HepG2 (cell line): ENCODE data around the gene THOC6. TPM values are rescaled to one million over a fixed set of nuclear protein-coding genes. Genes with fewer than 3 reads are reported as not detected.

ENCODE experiments used
- AHDC1 ChIP-seq: sonication (generic); formaldehyde crosslinking; IDR thresholded peaks from 2 replicates; pipeline ENCODE4 v1.5.1; 2020; ENCODE audit warnings: mild to moderate bottlenecking, missing genetic modification reagents, borderline replicate concordance
- EEA1 ChIP-seq: sonication (generic); formaldehyde crosslinking; IDR thresholded peaks from 2 replicates; pipeline ENCODE4 v1.5.1; 2020; ENCODE audit warnings: mild to moderate bottlenecking, missing genetic modification reagents, borderline replicate concordance
- GPBP1L1 ChIP-seq: sonication (generic); formaldehyde crosslinking; IDR thresholded peaks from 2 replicates; pipeline ENCODE4 v1.5.0; 2020; ENCODE audit warnings: mild to moderate bottlenecking, missing genetic modification reagents
- HDAC1 ChIP-seq: sonication (generic); formaldehyde crosslinking; IDR thresholded peaks from 2 replicates; pipeline ENCODE4 v1.5.1; 2020; ENCODE audit warnings: mild to moderate bottlenecking, missing genetic modification reagents
- IKZF5 ChIP-seq: IDR thresholded peaks from 2 replicates; pipeline ENCODE4 v1.6.1; 2018; ENCODE audit warnings: missing genetic modification reagents, mild to moderate bottlenecking, missing compliant biosample characterization
- MTA1 ChIP-seq: sonication (generic); formaldehyde crosslinking; IDR thresholded peaks from 2 replicates; pipeline ENCODE4 v1.4.0; 2020; ENCODE audit warnings: missing genetic modification reagents, mild to moderate bottlenecking, borderline replicate concordance
- MZF1 ChIP-seq: sonication (generic); formaldehyde crosslinking; IDR thresholded peaks from 2 replicates; pipeline ENCODE4 v1.8.1; 2023; ENCODE audit warnings: mild to moderate bottlenecking, missing genetic modification reagents, borderline replicate concordance
- PRDM4 ChIP-seq: sonication (generic); formaldehyde crosslinking; IDR thresholded peaks from 2 replicates; pipeline ENCODE4 v1.9.0; 2021; ENCODE audit warnings: missing genetic modification reagents, borderline replicate concordance
- TBX3 ChIP-seq: fragments of 450-650 bp; IDR thresholded peaks from 2 replicates; pipeline ENCODE4 v1.6.1; 2017; ENCODE audit warnings: antibody characterized with exemption, mild to moderate bottlenecking, inconsistent platforms, borderline replicate concordance
- ZNF121 ChIP-seq: sonication (generic); formaldehyde crosslinking; IDR thresholded peaks from 2 replicates; pipeline ENCODE4 v1.5.0; 2020; ENCODE audit warnings: mild to moderate bottlenecking, missing genetic modification reagents
- ZNF160 ChIP-seq: sonication (generic); formaldehyde crosslinking; IDR thresholded peaks from 2 replicates; pipeline ENCODE4 v1.8.0; 2022; ENCODE audit warnings: mild to moderate bottlenecking, inconsistent platforms, missing genetic modification reagents
- ZNF24 ChIP-seq: fragments of 450-650 bp; IDR thresholded peaks from 2 replicates; pipeline ENCODE4 v1.6.1; 2017; ENCODE audit warnings: antibody characterized with exemption, mild to moderate bottlenecking
- ZNF484 ChIP-seq: sonication (generic); formaldehyde crosslinking; IDR thresholded peaks from 2 replicates; pipeline ENCODE4 v1.5.1; 2020; ENCODE audit warnings: mild to moderate bottlenecking, low read depth, missing genetic modification reagents, borderline replicate concordance
- polyA plus RNA-seq, 8 experiments: library from polyadenylated mRNA; depleted of rRNA in 3 of 8; stranded (reverse) in 7 of 8; unstranded in 1 of 8; fragments of >200 nt; fragmentation: Illumina TruSeq in 4 of 8; extraction: Trizol in 4 of 8; gene quantifications; 2 replicates each; pipeline versions ENCODE4 v1.2.1 to v1.2.3, GENCODE V29; 2011 to 2016; ENCODE audit warnings: low read depth in 4 of 8, missing spikeins in 1 of 8, mixed read lengths in 1 of 8; ENCODE audit not compliant: insufficient read depth in 1 of 8
- total RNA-seq, 5 experiments: library from RNA; depleted of rRNA; stranded (reverse); fragments of >200 nt; fragmentation: Illumina TruSeq; extraction: Trizol; gene quantifications; 2 replicates each; pipeline ENCODE4 v1.2.3, GENCODE V29; 2016; ENCODE audit warnings: low read depth in 1 of 5
- TF ChIP-seq, protein P1 (sequence below): sonication (generic); formaldehyde crosslinking; conservative IDR thresholded peaks from 2 replicates; pipeline ENCODE4 v1.4.0; 2020; ENCODE audit warnings: missing genetic modification reagents

Gene THOC6
- total and polyA plus RNA-seq, 2 of the 13 experiments (the other 11 are each of a cell fraction or from before 2014, with no cell fraction given): 32.1 to 37.0 TPM

- TF ChIP-seq MTA1 (CRISPR knock-in tag): no peak
- no peak for TF ChIP-seq ZNF121 (CRISPR knock-in tag)
- TF ChIP-seq TBX3: no peak
- no peak for TF ChIP-seq GPBP1L1 (CRISPR knock-in tag)
- TF ChIP-seq HDAC1 (CRISPR knock-in tag): peak; percentile 45
- TF ChIP-seq, protein P1, sequence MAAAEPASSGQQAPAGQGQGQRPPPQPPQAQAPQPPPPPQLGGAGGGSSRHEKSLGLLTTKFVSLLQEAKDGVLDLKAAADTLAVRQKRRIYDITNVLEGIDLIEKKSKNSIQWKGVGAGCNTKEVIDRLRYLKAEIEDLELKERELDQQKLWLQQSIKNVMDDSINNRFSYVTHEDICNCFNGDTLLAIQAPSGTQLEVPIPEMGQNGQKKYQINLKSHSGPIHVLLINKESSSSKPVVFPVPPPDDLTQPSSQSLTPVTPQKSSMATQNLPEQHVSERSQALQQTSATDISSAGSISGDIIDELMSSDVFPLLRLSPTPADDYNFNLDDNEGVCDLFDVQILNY (CRISPR knock-in tag): no peak
- no peak for TF ChIP-seq PRDM4 (CRISPR knock-in tag)
- TF ChIP-seq EEA1 (CRISPR knock-in tag): no peak
- TF ChIP-seq ZNF160 (CRISPR knock-in tag): no peak
- TF ChIP-seq MZF1 (CRISPR knock-in tag): no peak
- TF ChIP-seq IKZF5: no peak
- peak; percentile 47; the same call in 1 of the 2 replicates for TF ChIP-seq ZNF24
- no peak for TF ChIP-seq ZNF484 (CRISPR knock-in tag)
- 0 out of 2 replicates have a peak, but pooled peaks have one; percentile 33 for TF ChIP-seq AHDC1 (CRISPR knock-in tag)
These were observed 4.1 kb upstream of the THOC6 start (continued) for GRCh38 chr16:3019594-3020246.
